WTC11 (cell line): ENCODE data around the gene CYP27A1.

ENCODE experiments used
- CREB1 ChIP-seq: sonication (generic); formaldehyde crosslinking; IDR thresholded peaks from 2 replicates; pipeline ENCODE4 v1.8.0; 2023; ENCODE audit warnings: mild to moderate bottlenecking, missing genetic modification reagents
- FOXJ3 ChIP-seq: sonication (generic); formaldehyde crosslinking; IDR thresholded peaks from 2 replicates; pipeline ENCODE4 v1.9.0; 2021; ENCODE audit warnings: missing genetic modification reagents, mild to moderate bottlenecking, borderline replicate concordance
- NFE2L1 ChIP-seq: sonication (generic); formaldehyde crosslinking; IDR thresholded peaks from 2 replicates; pipeline ENCODE4 v1.8.1; 2023; ENCODE audit warnings: missing genetic modification reagents
- NR3C1 ChIP-seq: sonication (generic); formaldehyde crosslinking; conservative IDR thresholded peaks from 2 replicates; pipeline ENCODE4 v1.8.1; 2023; ENCODE audit warnings: low read depth, mild to moderate bottlenecking, missing genetic modification reagents
- SMAD3 ChIP-seq: sonication (generic); formaldehyde crosslinking; IDR thresholded peaks from 2 replicates; pipeline ENCODE4 v1.8.0; 2022; ENCODE audit warnings: missing genetic modification reagents, mild to moderate bottlenecking, borderline replicate concordance
- ZNF232 ChIP-seq: sonication (generic); formaldehyde crosslinking; IDR thresholded peaks from 2 replicates; pipeline ENCODE4 v1.8.0; 2022; ENCODE audit warnings: mild to moderate bottlenecking, missing genetic modification reagents
- ZNF423 ChIP-seq: fragments of 250-450 bp; sonication (Bioruptor Pico); IDR thresholded peaks from 2 replicates; pipeline ENCODE4 v2.1.2; 2022; ENCODE audit warnings: mild to moderate bottlenecking, moderate library complexity
- ZNF512 ChIP-seq: sonication (generic); formaldehyde crosslinking; IDR thresholded peaks from 2 replicates; pipeline ENCODE4 v1.8.1; 2022; ENCODE audit warnings: missing genetic modification reagents, borderline replicate concordance
- TF ChIP-seq, protein P1 (sequence below): fragments of 200-600 bp; IDR thresholded peaks from 2 replicates; pipeline ENCODE4 v1.8.0; 2022; ENCODE audit warnings: antibody characterized with exemption
- TF ChIP-seq, protein P2 (sequence below): sonication (generic); formaldehyde crosslinking; IDR thresholded peaks from 2 replicates; pipeline ENCODE4 v1.8.1; 2022; ENCODE audit warnings: mild to moderate bottlenecking, moderate library complexity, missing genetic modification reagents
- TF ChIP-seq, protein P3 (sequence below): sonication (generic); formaldehyde crosslinking; IDR thresholded peaks from 2 replicates; pipeline ENCODE4 v1.8.1; 2023; ENCODE audit warnings: mild to moderate bottlenecking, missing genetic modification reagents, moderate library complexity
- TF ChIP-seq, protein P4 (sequence below): sonication (generic); formaldehyde crosslinking; IDR thresholded peaks from 2 replicates; pipeline ENCODE4 v1.8.1; 2023; ENCODE audit warnings: mild to moderate bottlenecking, missing genetic modification reagents, moderate library complexity
- TF ChIP-seq, protein P5 (sequence below): sonication (generic); formaldehyde crosslinking; IDR thresholded peaks from 2 replicates; pipeline ENCODE4 v1.8.0; 2022; ENCODE audit warnings: mild to moderate bottlenecking, missing genetic modification reagents
- TF ChIP-seq, protein P6 (sequence below): sonication (generic); formaldehyde crosslinking; conservative IDR thresholded peaks from 2 replicates; pipeline ENCODE4 v1.8.1; 2023; ENCODE audit warnings: mild to moderate bottlenecking, low read depth, missing genetic modification reagents, moderate library complexity

GRCh38 chr2:218802386-218802994 is 20.5 kb downstream of the CYP27A1 start:
- TF ChIP-seq NFE2L1 (no peak), ZNF232 (CRISPR knock-in tag) (no peak), FOXJ3 (CRISPR knock-in tag) (no peak), ZNF423 (no peak), ZNF512 (CRISPR knock-in tag) (no peak), CREB1 (CRISPR knock-in tag) (no peak), SMAD3 (CRISPR knock-in tag) (no peak), NR3C1 (CRISPR knock-in tag) (no peak)
- TF ChIP-seq, protein P1, sequence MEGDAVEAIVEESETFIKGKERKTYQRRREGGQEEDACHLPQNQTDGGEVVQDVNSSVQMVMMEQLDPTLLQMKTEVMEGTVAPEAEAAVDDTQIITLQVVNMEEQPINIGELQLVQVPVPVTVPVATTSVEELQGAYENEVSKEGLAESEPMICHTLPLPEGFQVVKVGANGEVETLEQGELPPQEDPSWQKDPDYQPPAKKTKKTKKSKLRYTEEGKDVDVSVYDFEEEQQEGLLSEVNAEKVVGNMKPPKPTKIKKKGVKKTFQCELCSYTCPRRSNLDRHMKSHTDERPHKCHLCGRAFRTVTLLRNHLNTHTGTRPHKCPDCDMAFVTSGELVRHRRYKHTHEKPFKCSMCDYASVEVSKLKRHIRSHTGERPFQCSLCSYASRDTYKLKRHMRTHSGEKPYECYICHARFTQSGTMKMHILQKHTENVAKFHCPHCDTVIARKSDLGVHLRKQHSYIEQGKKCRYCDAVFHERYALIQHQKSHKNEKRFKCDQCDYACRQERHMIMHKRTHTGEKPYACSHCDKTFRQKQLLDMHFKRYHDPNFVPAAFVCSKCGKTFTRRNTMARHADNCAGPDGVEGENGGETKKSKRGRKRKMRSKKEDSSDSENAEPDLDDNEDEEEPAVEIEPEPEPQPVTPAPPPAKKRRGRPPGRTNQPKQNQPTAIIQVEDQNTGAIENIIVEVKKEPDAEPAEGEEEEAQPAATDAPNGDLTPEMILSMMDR: no peak
- TF ChIP-seq, protein P2, sequence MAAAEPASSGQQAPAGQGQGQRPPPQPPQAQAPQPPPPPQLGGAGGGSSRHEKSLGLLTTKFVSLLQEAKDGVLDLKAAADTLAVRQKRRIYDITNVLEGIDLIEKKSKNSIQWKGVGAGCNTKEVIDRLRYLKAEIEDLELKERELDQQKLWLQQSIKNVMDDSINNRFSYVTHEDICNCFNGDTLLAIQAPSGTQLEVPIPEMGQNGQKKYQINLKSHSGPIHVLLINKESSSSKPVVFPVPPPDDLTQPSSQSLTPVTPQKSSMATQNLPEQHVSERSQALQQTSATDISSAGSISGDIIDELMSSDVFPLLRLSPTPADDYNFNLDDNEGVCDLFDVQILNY (CRISPR knock-in tag): no peak
- TF ChIP-seq, protein P3, sequence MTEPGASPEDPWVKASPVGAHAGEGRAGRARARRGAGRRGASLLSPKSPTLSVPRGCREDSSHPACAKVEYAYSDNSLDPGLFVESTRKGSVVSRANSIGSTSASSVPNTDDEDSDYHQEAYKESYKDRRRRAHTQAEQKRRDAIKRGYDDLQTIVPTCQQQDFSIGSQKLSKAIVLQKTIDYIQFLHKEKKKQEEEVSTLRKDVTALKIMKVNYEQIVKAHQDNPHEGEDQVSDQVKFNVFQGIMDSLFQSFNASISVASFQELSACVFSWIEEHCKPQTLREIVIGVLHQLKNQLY: no peak
- TF ChIP-seq, protein P4, sequence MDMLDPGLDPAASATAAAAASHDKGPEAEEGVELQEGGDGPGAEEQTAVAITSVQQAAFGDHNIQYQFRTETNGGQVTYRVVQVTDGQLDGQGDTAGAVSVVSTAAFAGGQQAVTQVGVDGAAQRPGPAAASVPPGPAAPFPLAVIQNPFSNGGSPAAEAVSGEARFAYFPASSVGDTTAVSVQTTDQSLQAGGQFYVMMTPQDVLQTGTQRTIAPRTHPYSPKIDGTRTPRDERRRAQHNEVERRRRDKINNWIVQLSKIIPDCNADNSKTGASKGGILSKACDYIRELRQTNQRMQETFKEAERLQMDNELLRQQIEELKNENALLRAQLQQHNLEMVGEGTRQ: no peak
- TF ChIP-seq, protein P5, sequence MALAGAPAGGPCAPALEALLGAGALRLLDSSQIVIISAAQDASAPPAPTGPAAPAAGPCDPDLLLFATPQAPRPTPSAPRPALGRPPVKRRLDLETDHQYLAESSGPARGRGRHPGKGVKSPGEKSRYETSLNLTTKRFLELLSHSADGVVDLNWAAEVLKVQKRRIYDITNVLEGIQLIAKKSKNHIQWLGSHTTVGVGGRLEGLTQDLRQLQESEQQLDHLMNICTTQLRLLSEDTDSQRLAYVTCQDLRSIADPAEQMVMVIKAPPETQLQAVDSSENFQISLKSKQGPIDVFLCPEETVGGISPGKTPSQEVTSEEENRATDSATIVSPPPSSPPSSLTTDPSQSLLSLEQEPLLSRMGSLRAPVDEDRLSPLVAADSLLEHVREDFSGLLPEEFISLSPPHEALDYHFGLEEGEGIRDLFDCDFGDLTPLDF (CRISPR knock-in tag): no peak
- TF ChIP-seq, protein P6, sequence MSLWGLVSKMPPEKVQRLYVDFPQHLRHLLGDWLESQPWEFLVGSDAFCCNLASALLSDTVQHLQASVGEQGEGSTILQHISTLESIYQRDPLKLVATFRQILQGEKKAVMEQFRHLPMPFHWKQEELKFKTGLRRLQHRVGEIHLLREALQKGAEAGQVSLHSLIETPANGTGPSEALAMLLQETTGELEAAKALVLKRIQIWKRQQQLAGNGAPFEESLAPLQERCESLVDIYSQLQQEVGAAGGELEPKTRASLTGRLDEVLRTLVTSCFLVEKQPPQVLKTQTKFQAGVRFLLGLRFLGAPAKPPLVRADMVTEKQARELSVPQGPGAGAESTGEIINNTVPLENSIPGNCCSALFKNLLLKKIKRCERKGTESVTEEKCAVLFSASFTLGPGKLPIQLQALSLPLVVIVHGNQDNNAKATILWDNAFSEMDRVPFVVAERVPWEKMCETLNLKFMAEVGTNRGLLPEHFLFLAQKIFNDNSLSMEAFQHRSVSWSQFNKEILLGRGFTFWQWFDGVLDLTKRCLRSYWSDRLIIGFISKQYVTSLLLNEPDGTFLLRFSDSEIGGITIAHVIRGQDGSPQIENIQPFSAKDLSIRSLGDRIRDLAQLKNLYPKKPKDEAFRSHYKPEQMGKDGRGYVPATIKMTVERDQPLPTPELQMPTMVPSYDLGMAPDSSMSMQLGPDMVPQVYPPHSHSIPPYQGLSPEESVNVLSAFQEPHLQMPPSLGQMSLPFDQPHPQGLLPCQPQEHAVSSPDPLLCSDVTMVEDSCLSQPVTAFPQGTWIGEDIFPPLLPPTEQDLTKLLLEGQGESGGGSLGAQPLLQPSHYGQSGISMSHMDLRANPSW (CRISPR knock-in tag): no peak
